B cell (primary cell): ENCODE data around the gene CHCHD6. TPM values are rescaled to one million over a fixed set of nuclear protein-coding genes. Genes with fewer than 3 reads are reported as not detected.

ENCODE experiments used
- ATAC-seq: fragments of 200-7000 bp; cut with Tn5 transposase; one replicate; pipeline ENCODE4 v1.10.0; 2021; ENCODE audit warnings: low read depth, mild to moderate bottlenecking, moderate number of reproducible peaks, moderate library complexity
- CTCF ChIA-PET: fragments of 350-600 bp; sonication (Branson Sonifier 250); formaldehyde crosslinking; loops from one replicate; lab custom pipeline; 2021; ENCODE audit warnings: antibody characterized with exemption, inconsistent platforms; lab: Charles Lee
- POLR2A ChIA-PET: fragments of 350-600 bp; sonication (Branson Sonifier 250); formaldehyde crosslinking; loops from one replicate; lab custom pipeline; 2021; ENCODE audit warnings: antibody characterized with exemption; lab: Charles Lee
- DNase-seq: peaks from one replicate; pipeline ENCODE4 v3.0.0; 2013
- H2AFZ ChIP-seq: 2 replicates; pipeline ENCODE4 v1.6.1; 2012; ENCODE audit warnings: mild to moderate bottlenecking, low read depth, low read length; ENCODE audit not compliant: insufficient read depth, poor library complexity, severe bottlenecking
- H3K27ac ChIP-seq, 2 donors: 1 replicate in 1 of 2; 2 replicates in 1 of 2; pipeline ENCODE4 v1.5.1; 2012 to 2013; ENCODE audit warnings: low read length in 2 of 2, mild to moderate bottlenecking in 2 of 2, moderate library complexity in 1 of 2
- H3K27me3 ChIP-seq, 4 experiments: fragments of 200-600 bp in 1 of 4; sonication (generic) in 1 of 4; replicated peaks in 1 of 4; 1 replicate in 2 of 4; 2 replicates in 2 of 4; pipeline versions ENCODE4 v1.6.1 to v1.7.0; 2013 to 2016; ENCODE audit warnings: low read length in 3 of 4, mild to moderate bottlenecking in 2 of 4, mixed read lengths in 1 of 4, moderate library complexity in 1 of 4; ENCODE audit not compliant: insufficient read depth in 4 of 4, control insufficient read depth in 3 of 4; ENCODE audit errors: control extremely low read depth in 1 of 4
- H3K36me3 ChIP-seq, 2 experiments: replicated peaks in 1 of 2; 1 replicate in 1 of 2; 2 replicates in 1 of 2; pipeline versions ENCODE4 v1.6.1 to v1.7.1; 2013; ENCODE audit warnings: low read length in 1 of 2; ENCODE audit not compliant: insufficient read depth in 2 of 2, control insufficient read depth in 1 of 2; ENCODE audit errors: control extremely low read depth in 1 of 2, extremely low read depth in 1 of 2
- H3K4me1 ChIP-seq, 2 donors: fragments of 200-600 bp in 1 of 2; sonication (generic) in 1 of 2; 1 replicate in 1 of 2; 2 replicates in 1 of 2; pipeline versions ENCODE4 v1.5.1 to v1.6.1; 2013 to 2017; ENCODE audit warnings: low read length in 2 of 2; ENCODE audit not compliant: control insufficient read depth in 2 of 2, insufficient read depth in 2 of 2
- H3K4me2 ChIP-seq: replicated peaks from 2 replicates; pipeline ENCODE3; 2012; ENCODE audit warnings: mild to moderate bottlenecking, low read depth, low read length; ENCODE audit not compliant: poor library complexity, severe bottlenecking
- H3K4me3 ChIP-seq, 5 experiments: fragments of 200-600 bp in 1 of 5; sonication (generic) in 1 of 5; 1 replicate in 3 of 5; 2 replicates in 2 of 5; pipeline versions ENCODE4 v1.5.1 to v1.7.0; 2011 to 2016; ENCODE audit warnings: low read length in 4 of 5, mild to moderate bottlenecking in 4 of 5, low read depth in 2 of 5, control low read depth in 1 of 5, moderate library complexity in 1 of 5; ENCODE audit not compliant: insufficient read depth in 1 of 5; ENCODE audit errors: control extremely low read depth in 1 of 5, extremely low read depth in 1 of 5
- H3K79me2 ChIP-seq: fragments of 200-600 bp; sonication (generic); one replicate; pipeline ENCODE4 v1.6.0; 2016; ENCODE audit warnings: low read length; ENCODE audit not compliant: control insufficient read depth, insufficient read depth
- H3K9ac ChIP-seq: fragments of 200-600 bp; sonication (generic); 2 replicates; pipeline ENCODE4 v1.6.1; 2017; ENCODE audit warnings: mild to moderate bottlenecking, low read length, moderate library complexity
- H3K9me3 ChIP-seq, 3 donors: one replicate each; pipeline versions ENCODE4 v1.6.1 to v1.7.1; 2013; ENCODE audit warnings: low read length in 2 of 3; ENCODE audit not compliant: control insufficient read depth in 2 of 3, insufficient read depth in 1 of 3; ENCODE audit errors: control extremely low read depth in 1 of 3
- H4K20me1 ChIP-seq: 2 replicates; pipeline ENCODE4 v1.6.0; 2012; ENCODE audit warnings: mild to moderate bottlenecking, low read length; ENCODE audit not compliant: insufficient read depth, control insufficient read depth, poor library complexity, severe bottlenecking
- H3K27ac Mint-ChIP-seq: one replicate; pipeline ENCODE4 v1.8.0; 2021; ENCODE audit warnings: mixed read lengths
- H3K27me3 Mint-ChIP-seq: one replicate; pipeline ENCODE4 v1.8.0; 2021; ENCODE audit warnings: mixed read lengths
- H3K4me1 Mint-ChIP-seq: one replicate; pipeline ENCODE4 v1.8.0; 2021; ENCODE audit warnings: mixed read lengths
- H3K4me3 Mint-ChIP-seq: one replicate; pipeline ENCODE4 v1.8.0; 2021; ENCODE audit warnings: mixed read lengths
- H3K9me3 Mint-ChIP-seq: one replicate; pipeline ENCODE4 v1.8.0; 2022; ENCODE audit warnings: mixed read lengths; ENCODE audit not compliant: insufficient read depth
- CTCF ChIP-seq: fragments of 200-600 bp; IDR thresholded peaks from one replicate; pipeline ENCODE4 v1.8.0; 2022; ENCODE audit warnings: antibody characterized with exemption, mild to moderate bottlenecking
- EZH2 ChIP-seq: IDR thresholded peaks from 2 replicates; pipeline ENCODE4 v1.6.1; 2012; ENCODE audit warnings: borderline replicate concordance, low read depth, mild to moderate bottlenecking, moderate library complexity, low read length; ENCODE audit not compliant: insufficient read depth, poor library complexity, severe bottlenecking
- WGBS: methylation state at CpG from one replicate; pipeline ENCODE4 v1.1.5; 2013; ENCODE audit warnings: missing lambda C conversion rate; ENCODE audit not compliant: insufficient coverage; 5-methylcytosine and 5-hydroxymethylcytosine counted together
- intact Hi-C: fragments of 100-400 bp; cut with micrococcal nuclease; formaldehyde crosslinking; loops from one replicate; pipeline ENCODE4 v1.10.0; 2022
- polyA plus RNA-seq: library from polyadenylated mRNA; depleted of rRNA; stranded (reverse); fragments of >200 nt; gene quantifications from 2 replicates; pipeline ENCODE4 v1.2.3, GENCODE V29; 2012
- total RNA-seq, 2 donors: library from RNA; stranded (reverse); fragments of 120-200 nt in 1 of 2; gene quantifications; 1 replicate in 1 of 2; 2 replicates in 1 of 2; pipeline versions ENCODE4 v1.2.3 to v1.2.4, GENCODE V29; 2013 to 2022

Gene CHCHD6
- total and polyA plus RNA-seq, 2 donors (not counting 1 experiment from before 2014, with no cell fraction given), result 8.0 to 13.5 TPM

- H3K27ac Mint-ChIP-seq, result no peak overlapping the region
- H3K9ac ChIP-seq, result no peak overlapping the region
- H3K4me1 Mint-ChIP-seq, result no peaks in the 10 kb centered on the region
- no peak overlapping the region for H2AFZ ChIP-seq
- WGBS, result 95% methylated on average over 5 of the region's 5 CpGs
- H3K4me2 ChIP-seq, result no peak overlapping the region
- H3K9me3 ChIP-seq, result peaks cover 0 to 5% (median 4%) of the 10 kb centered on the region in 3 donors
- peaks cover 0 to 3% of the 10 kb centered on the region in 2 experiments for H3K36me3 ChIP-seq
- H3K9me3 Mint-ChIP-seq, result peaks cover 2% of the 10 kb centered on the region
- H3K27ac ChIP-seq, result no peak overlapping the region
- ChIA-PET CTCF (interaction anchor here (2.8 kb wide), 1 partner anchor 11 kb away, joined by 13 read pairs; no protein-coding TSS in a partner anchor), POLR2A (no interaction called here)
- no peak for DNase-seq
- no peak overlapping the region for H3K4me3 Mint-ChIP-seq
- no peaks in the 10 kb centered on the region for H3K79me2 ChIP-seq
- intact Hi-C loops, result no loop called here
- ATAC-seq, result no peak
- no peaks in the 10 kb centered on the region for H3K27me3 ChIP-seq
- TF ChIP-seq EZH2 (no peak), CTCF (no peak)
- no peaks in the 10 kb centered on the region for H3K27me3 Mint-ChIP-seq
- H4K20me1 ChIP-seq, result no peaks in the 10 kb centered on the region
- H3K4me1 ChIP-seq, result no peaks in the 10 kb centered on the region
- no peak overlapping the region for H3K4me3 ChIP-seq
Observed at GRCh38 chr3:126742057-126742456, 38.0 kb downstream of the CHCHD6 start.

GRCh38 chr3:126743350-126743749 lies 39.3 kb downstream of the CHCHD6 start:
- no peaks in the 10 kb centered on the region for H3K79me2 ChIP-seq
- H3K27ac ChIP-seq, result no peak overlapping the region
- no peak overlapping the region for H3K4me2 ChIP-seq
- Mint-ChIP-seq H3K4me3 (no peak overlapping the region), H3K9me3 (peaks cover 2% of the 10 kb centered on the region), H3K4me1 (no peaks in the 10 kb centered on the region), H3K27me3 (no peaks in the 10 kb centered on the region), H3K27ac (no peak overlapping the region)
- ChIA-PET CTCF (interaction anchor here (0.6 to 2.8 kb wide), 2 partner anchors 10 to 806 kb away, joined by 3 to 13 read pairs; no protein-coding TSS in a partner anchor), POLR2A (no interaction called here)
- no peak for ATAC-seq
- H3K9ac ChIP-seq, result no peak overlapping the region
- H3K4me3 ChIP-seq, result no peak overlapping the region
- H3K27me3 ChIP-seq, result no peaks in the 10 kb centered on the region
- H3K4me1 ChIP-seq, result no peaks in the 10 kb centered on the region
- intact Hi-C loops, result no loop called here
- H4K20me1 ChIP-seq, result no peaks in the 10 kb centered on the region
- no peak overlapping the region for H2AFZ ChIP-seq
- TF ChIP-seq EZH2 (no peak), CTCF (no peak)
- WGBS, result 96% methylated on average over 5 of the region's 5 CpGs
- no peak for DNase-seq
- peaks cover 0 to 3% of the 10 kb centered on the region in 2 experiments for H3K36me3 ChIP-seq
- H3K9me3 ChIP-seq, result peaks cover 0 to 5% (median 4%) of the 10 kb centered on the region in 3 donors
